GM12891 (cell line): ENCODE data around the gene TAF4.
"Not testable (repeated sequence)": the region's sequence is repeated elsewhere in the genome, so short reads cannot be mapped to it uniquely, and the experiment has no call there.

Experiments
- POLR2A ChIP-seq: IDR thresholded peaks from 2 replicates; pipeline ENCODE4 v1.6.1; 2011; ENCODE audit warnings: low read depth, low read length, control low read depth
- POLR2AphosphoS5 ChIP-seq: IDR thresholded peaks from 2 replicates; pipeline ENCODE4 v1.6.1; 2011; ENCODE audit warnings: low read depth, low read length, control low read depth
- POU2F2 ChIP-seq: IDR thresholded peaks from 2 replicates; pipeline ENCODE4 v1.6.1; 2011; ENCODE audit warnings: low read depth, mild to moderate bottlenecking, control low read depth, low read length, moderate library complexity
- TAF1 ChIP-seq: IDR thresholded peaks from 2 replicates; pipeline ENCODE4 v1.6.1; 2011; ENCODE audit warnings: low read depth, low read length, control low read depth

DNA sequence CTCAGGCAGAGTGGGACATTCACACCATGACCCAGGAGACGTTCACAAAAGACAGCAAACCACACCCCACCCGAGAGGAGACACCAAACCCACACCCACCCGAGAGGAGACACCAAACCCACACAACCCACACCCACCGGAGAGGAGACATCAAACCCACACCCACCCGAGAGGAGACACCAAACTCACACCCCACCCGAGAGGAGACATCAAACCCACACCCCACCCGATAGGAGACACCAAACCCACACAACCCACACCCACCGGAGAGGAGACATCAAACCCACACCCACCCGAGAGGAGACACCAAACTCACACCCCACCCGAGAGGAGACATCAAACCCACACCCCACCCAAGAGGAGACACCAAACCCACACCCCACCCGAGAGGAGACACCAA is 84.0 kb downstream of the TAF4 start:
- TF ChIP-seq POLR2AphosphoS5, POLR2A, POU2F2, TAF1: not testable (repeated sequence)
